Hepatocyte (in vitro differentiated cells): Measurements from ENCODE around the gene ALPI. TPM values are rescaled to one million over a fixed set of nuclear protein-coding genes. Genes with fewer than 3 reads are reported as not detected.

Source experiments
- DNase-seq: peaks from one replicate; pipeline ENCODE4 v3.0.0-alpha.2; 2016; ENCODE audit warnings: low spot score
- H2AFZ ChIP-seq: fragments of 200-600 bp; sonication (generic); 2 replicates; pipeline ENCODE4 v1.6.0; 2016; ENCODE audit warnings: antibody characterized with exemption, mild to moderate bottlenecking
- H3K27ac ChIP-seq: fragments of 200-600 bp; sonication (generic); 2 replicates; pipeline ENCODE4 v1.5.1; 2016; ENCODE audit warnings: mild to moderate bottlenecking
- H3K27me3 ChIP-seq: fragments of 200-600 bp; sonication (generic); 2 replicates; pipeline ENCODE4 v1.6.1; 2016
- H3K36me3 ChIP-seq: fragments of 200-600 bp; sonication (generic); replicated peaks from 2 replicates; pipeline ENCODE4 v1.5.1; 2016; ENCODE audit warnings: low read depth; ENCODE audit not compliant: insufficient read depth
- H3K4me1 ChIP-seq: fragments of 200-600 bp; sonication (generic); 2 replicates; pipeline ENCODE4 v1.5.1; 2016; ENCODE audit warnings: mild to moderate bottlenecking, moderate library complexity; ENCODE audit not compliant: insufficient read depth
- H3K4me2 ChIP-seq: fragments of 200-600 bp; sonication (generic); 2 replicates; pipeline ENCODE4 v1.6.0; 2016
- H3K4me3 ChIP-seq: fragments of 200-600 bp; sonication (generic); 2 replicates; pipeline ENCODE4 v1.5.1; 2016; ENCODE audit warnings: mild to moderate bottlenecking
- H3K79me2 ChIP-seq: fragments of 200-600 bp; sonication (generic); 2 replicates; pipeline ENCODE4 v1.6.0; 2017; ENCODE audit warnings: mild to moderate bottlenecking
- H3K9me2 ChIP-seq: fragments of 200-600 bp; sonication (generic); replicated peaks from 2 replicates; pipeline ENCODE4 v1.6.0; 2017; ENCODE audit warnings: mild to moderate bottlenecking; ENCODE audit not compliant: insufficient read depth
- H3K9me3 ChIP-seq: fragments of 200-600 bp; sonication (generic); 2 replicates; pipeline ENCODE4 v1.5.1; 2016; ENCODE audit warnings: low read depth, mild to moderate bottlenecking
- H4K20me1 ChIP-seq: fragments of 200-600 bp; sonication (generic); 2 replicates; pipeline ENCODE4 v1.6.0; 2016; ENCODE audit warnings: mild to moderate bottlenecking; ENCODE audit not compliant: insufficient read depth, poor library complexity, severe bottlenecking
- CTCF ChIP-seq: fragments of 200-600 bp; sonication (generic); IDR thresholded peaks from 2 replicates; pipeline ENCODE4 v1.5.1; 2016; ENCODE audit warnings: antibody characterized with exemption, mild to moderate bottlenecking; ENCODE audit not compliant: poor library complexity
- EZH2 ChIP-seq: fragments of 200-600 bp; sonication (generic); IDR thresholded peaks from 2 replicates; pipeline ENCODE4 v1.6.1; 2016; ENCODE audit warnings: antibody characterized with exemption, mild to moderate bottlenecking, borderline replicate concordance
- EZH2phosphoT487 ChIP-seq: fragments of 200-600 bp; sonication (generic); IDR thresholded peaks from one replicate; pipeline ENCODE4 v1.6.1; 2018; ENCODE audit warnings: antibody characterized with exemption, mild to moderate bottlenecking, low read depth, moderate library complexity; ENCODE audit not compliant: unreplicated experiment, severe bottlenecking
- WGBS: methylation state at CpG from one replicate; pipeline ENCODE4 v1.1.6; 2016; ENCODE audit warnings: low lambda C conversion rate; ENCODE audit errors: missing lambda C conversion rate; 5-methylcytosine and 5-hydroxymethylcytosine counted together
- polyA plus RNA-seq: library from polyadenylated mRNA; unstranded; fragments of >200 nt; fragmentation: Nextera tagmentation; extraction: Ambion mirVana; gene quantifications from 2 replicates; pipeline ENCODE4 v1.2.1, GENCODE V29; 2016
- total RNA-seq: library from RNA; depleted of rRNA; stranded (reverse); fragments of >200 nt; gene quantifications from 2 replicates; pipeline ENCODE4 v1.2.3, GENCODE V29; 2014

The ALPI gene
- total and polyA plus RNA-seq, 2 experiments from 2014 or later, result 3.5 to 3.9 TPM

GRCh38 chr2:232476045-232476444, 20.1 kb downstream of the ALPI start:
- Histone ChIP-seq H3K4me2 (no peak overlapping the region), H3K4me1 (no peaks in the 10 kb centered on the region), H3K27ac (no peak overlapping the region), H3K9me3 (no peaks in the 10 kb centered on the region), H2AFZ (no peak overlapping the region), H3K4me3 (no peak overlapping the region), H4K20me1 (no peaks in the 10 kb centered on the region), H3K36me3 (no peaks in the 10 kb centered on the region), H3K79me2 (no peaks in the 10 kb centered on the region), H3K9me2 (no peaks in the 10 kb centered on the region), H3K27me3 (peaks cover 21% of the 10 kb centered on the region)
- 57% methylated on average over 2 of the region's 2 CpGs for WGBS
- no peak for DNase-seq
- TF ChIP-seq EZH2, result no peak
- no peak for TF ChIP-seq EZH2phosphoT487
- TF ChIP-seq CTCF, result no peak

- Histone ChIP-seq H4K20me1 (no peaks in the 10 kb centered on the region), H3K79me2 (no peaks in the 10 kb centered on the region), H3K4me3 (no peak overlapping the region), H3K4me1 (no peaks in the 10 kb centered on the region), H3K9me2 (no peaks in the 10 kb centered on the region), H3K4me2 (no peak overlapping the region), H3K27me3 (peaks cover 18% of the 10 kb centered on the region), H2AFZ (no peak overlapping the region), H3K27ac (no peak overlapping the region), H3K36me3 (no peaks in the 10 kb centered on the region), H3K9me3 (no peaks in the 10 kb centered on the region)
- no peak for DNase-seq
- WGBS, result 86% methylated on average over 7 of the region's 7 CpGs
- TF ChIP-seq CTCF, result no peak
- TF ChIP-seq EZH2, result no peak
- no peak for TF ChIP-seq EZH2phosphoT487
These were observed 20.8 kb downstream of the ALPI start for GRCh38 chr2:232476791-232477190.

- Histone ChIP-seq H3K27me3 (peaks cover 16% of the 10 kb centered on the region), H3K4me2 (no peak overlapping the region), H3K36me3 (no peaks in the 10 kb centered on the region), H3K9me3 (no peaks in the 10 kb centered on the region), H3K27ac (no peak overlapping the region), H3K9me2 (no peaks in the 10 kb centered on the region), H2AFZ (no peak overlapping the region), H3K4me3 (no peak overlapping the region), H4K20me1 (no peaks in the 10 kb centered on the region), H3K79me2 (no peaks in the 10 kb centered on the region), H3K4me1 (no peaks in the 10 kb centered on the region)
- TF ChIP-seq EZH2 (no peak), EZH2phosphoT487 (no peak), CTCF (no peak)
- 94% methylated on average over 13 of the region's 13 CpGs for WGBS
- DNase-seq, result no peak
These were observed 22.0 kb downstream of the ALPI start for GRCh38 chr2:232477751-232478510.
